SK-N-SH (cell line): ENCODE measurements around the gene CDH13. TPM values are rescaled to one million over a fixed set of nuclear protein-coding genes. Genes with fewer than 3 reads are reported as not detected.

Experiments
- CTCF ChIA-PET: fragments of 300-600, 350-600 bp; formaldehyde crosslinking; extraction: SDS; loops from one replicate; lab custom pipeline; 2021; lab: Yijun Ruan, JAX
- POLR2A ChIA-PET: fragments of 350-600 bp; sonication (Branson Sonifier 250); formaldehyde crosslinking; extraction: SDS; loops from one replicate; lab custom pipeline; 2020; ENCODE audit warnings: antibody characterized with exemption, inconsistent platforms; lab: Yijun Ruan, JAX
- DNase-seq: peaks from one replicate; pipeline ENCODE4 v3.0.0; 2012
- H2AFZ ChIP-seq: fragments of 200-600 bp; sonication (generic); 2 replicates; pipeline ENCODE4 v1.8.1; 2016; ENCODE audit warnings: antibody characterized with exemption, mild to moderate bottlenecking, low read depth
- H3F3A ChIP-seq: fragments of 200-600 bp; sonication (generic); replicated peaks from 2 replicates; pipeline ENCODE3; 2016; ENCODE audit warnings: antibody characterized with exemption, mild to moderate bottlenecking; ENCODE audit not compliant: insufficient read depth
- H3K27ac ChIP-seq, 2 experiments: fragments of 200-500 bp in 1 of 2; fragments of 200-600 bp in 1 of 2; sonication (Bioruptor generic) in 1 of 2; sonication (generic), shearing (Covaris generic) in 1 of 2; 2 replicates each; pipeline versions ENCODE4 v1.5.1 to v1.6.1; 2014 to 2016; ENCODE audit warnings: low read depth in 2 of 2, inconsistent platforms in 1 of 2, low read length in 1 of 2, mild to moderate bottlenecking in 1 of 2, mixed read lengths in 1 of 2
- H3K27me3 ChIP-seq: fragments of 200-600 bp; sonication (generic), shearing (Covaris generic); 2 replicates; pipeline ENCODE4 v1.6.1; 2016; ENCODE audit warnings: mixed run types; ENCODE audit not compliant: insufficient read depth
- H3K36me3 ChIP-seq, 2 experiments: fragments of 200-500 bp in 1 of 2; fragments of 200-600 bp in 1 of 2; sonication (Bioruptor generic) in 1 of 2; sonication (generic) in 1 of 2; replicated peaks in 1 of 2; 2 replicates each; pipeline versions ENCODE3 to v1.5.1; 2014 to 2016; ENCODE audit warnings: low read length in 1 of 2, mild to moderate bottlenecking in 1 of 2; ENCODE audit not compliant: insufficient read depth in 2 of 2, control insufficient read depth in 1 of 2
- H3K4me1 ChIP-seq, 2 experiments: fragments of 200-500 bp in 1 of 2; fragments of 200-600 bp in 1 of 2; sonication (Bioruptor generic) in 1 of 2; sonication (generic), shearing (Covaris generic) in 1 of 2; 2 replicates each; pipeline versions ENCODE4 v1.5.1 to v1.6.1; 2014 to 2016; ENCODE audit warnings: low read depth in 1 of 2, low read length in 1 of 2, mixed run types in 1 of 2; ENCODE audit not compliant: insufficient read depth in 2 of 2, control insufficient read depth in 1 of 2
- H3K4me2 ChIP-seq: fragments of 200-600 bp; sonication (generic), shearing (Covaris generic); 2 replicates; pipeline ENCODE4 v1.6.1; 2017; ENCODE audit warnings: mixed run types
- H3K4me3 ChIP-seq, 2 experiments: fragments of 200-500 bp in 1 of 2; fragments of 200-600 bp in 1 of 2; sonication (Bioruptor generic) in 1 of 2; sonication (generic), shearing (Covaris generic) in 1 of 2; 2 replicates each; pipeline versions ENCODE4 v1.5.1 to v1.8.1; 2014 to 2016; ENCODE audit warnings: low read depth in 2 of 2, inconsistent platforms in 1 of 2, low read length in 1 of 2, mild to moderate bottlenecking in 1 of 2, mixed read lengths in 1 of 2, moderate library complexity in 1 of 2
- H3K79me2 ChIP-seq: fragments of 200-600 bp; sonication (generic); 2 replicates; pipeline ENCODE4 v1.8.1; 2017; ENCODE audit warnings: mild to moderate bottlenecking; ENCODE audit not compliant: insufficient read depth
- H3K9ac ChIP-seq: fragments of 200-600 bp; sonication (generic); 2 replicates; pipeline ENCODE4 v1.6.1; 2017; ENCODE audit warnings: mixed run types
- H3K9me2 ChIP-seq: fragments of 200-600 bp; sonication (generic); 2 replicates; pipeline ENCODE4 v1.6.1; 2017; ENCODE audit warnings: mixed run types
- H3K9me3 ChIP-seq: fragments of 200-600 bp; sonication (generic); 2 replicates; pipeline ENCODE4 v1.6.1; 2017; ENCODE audit warnings: mixed run types, mild to moderate bottlenecking, moderate library complexity
- H4K20me1 ChIP-seq: fragments of 200-600 bp; sonication (generic); 2 replicates; pipeline ENCODE4 v1.6.1; 2017; ENCODE audit warnings: mild to moderate bottlenecking, mixed run types; ENCODE audit not compliant: insufficient read depth
- CTCF ChIP-seq: fragments of 200-600 bp; sonication (generic); IDR thresholded peaks from 2 replicates; pipeline ENCODE4 v1.6.1; 2017; ENCODE audit warnings: antibody characterized with exemption, mild to moderate bottlenecking, moderate library complexity
- ELF1 ChIP-seq: IDR thresholded peaks from 2 replicates; pipeline ENCODE4 v1.4.0; 2012
- EP300 ChIP-seq, 2 experiments: IDR thresholded peaks; 2 replicates each; pipeline versions ENCODE4 v1.4.0 to v1.6.1; 2012; ENCODE audit warnings: borderline replicate concordance in 1 of 2, low read depth in 1 of 2, low read length in 1 of 2
- FOXJ3 ChIP-seq: sonication (generic); formaldehyde crosslinking; IDR thresholded peaks from 2 replicates; pipeline ENCODE4 v1.5.1; 2020; ENCODE audit warnings: mild to moderate bottlenecking, missing genetic modification reagents
- FOXM1 ChIP-seq: IDR thresholded peaks from 2 replicates; pipeline ENCODE4 v1.4.0; 2012; ENCODE audit warnings: low read depth, mild to moderate bottlenecking
- GABPA ChIP-seq: IDR thresholded peaks from 2 replicates; pipeline ENCODE4 v1.4.0; 2012; ENCODE audit warnings: low read depth, mild to moderate bottlenecking
- JUND ChIP-seq: IDR thresholded peaks from 2 replicates; pipeline ENCODE4 v1.4.0; 2012
- MAX ChIP-seq: IDR thresholded peaks from 2 replicates; pipeline ENCODE4 v1.4.0; 2012; ENCODE audit warnings: low read depth
- NRF1 ChIP-seq: IDR thresholded peaks from 2 replicates; pipeline ENCODE4 v1.6.1; 2012; ENCODE audit warnings: low read depth, mild to moderate bottlenecking, low read length
- PBX3 ChIP-seq: IDR thresholded peaks from 2 replicates; pipeline ENCODE4; 2012
- POLR2AphosphoS5 ChIP-seq: IDR thresholded peaks from 2 replicates; pipeline ENCODE4 v1.6.1; 2012; ENCODE audit warnings: low read depth, low read length
- RAD21 ChIP-seq: IDR thresholded peaks from 2 replicates; pipeline ENCODE4 v1.6.1; 2012; ENCODE audit warnings: mild to moderate bottlenecking, low read length
- RFX5 ChIP-seq: IDR thresholded peaks from 2 replicates; pipeline ENCODE4 v1.6.1; 2012; ENCODE audit warnings: mild to moderate bottlenecking, improper control_type of control experiment, low read length
- SIN3A ChIP-seq: IDR thresholded peaks from 2 replicates; pipeline ENCODE4 v1.6.1; 2012; ENCODE audit warnings: low read depth, mild to moderate bottlenecking, low read length, moderate library complexity, borderline replicate concordance
- TAF1 ChIP-seq: IDR thresholded peaks from 2 replicates; pipeline ENCODE4 v1.6.1; 2012; ENCODE audit warnings: low read depth, mild to moderate bottlenecking, low read length, moderate library complexity, borderline replicate concordance
- WGBS: methylation state at CpG from one replicate; pipeline ENCODE4 v1.1.6; 2017; ENCODE audit warnings: low lambda C conversion rate; 5-methylcytosine and 5-hydroxymethylcytosine counted together
- polyA plus RNA-seq, 3 experiments: library from polyadenylated mRNA; depleted of rRNA; stranded (reverse); fragments of >200 nt; gene quantifications; 2 replicates each; pipeline ENCODE4 v1.2.3, GENCODE V29; 2012
- TF ChIP-seq, protein P1 (sequence below): IDR thresholded peaks from 2 replicates; pipeline ENCODE4 v1.4.0; 2012; ENCODE audit warnings: low read depth, borderline replicate concordance
- TF ChIP-seq, protein P2 (sequence below): IDR thresholded peaks from 2 replicates; pipeline ENCODE4 v1.4.0; 2012; ENCODE audit warnings: low read depth, borderline replicate concordance

Gene CDH13
- polyA plus RNA-seq, 1 of the 3 experiments (the other 2 are of a cell fraction): 93.0 TPM

GRCh38 chr16:82852388-82853008 lies 225.7 kb downstream of the CDH13 start:
- ChIA-PET CTCF (no interaction called here), POLR2A (no interaction called here)
- H3K36me3 ChIP-seq: no peaks in the 10 kb centered on the region
- no peak overlapping the region for H2AFZ ChIP-seq
- H3K27me3 ChIP-seq: no peaks in the 10 kb centered on the region
- no peak overlapping the region for H3K27ac ChIP-seq
- WGBS: 23% methylated on average over 3 of the region's 3 CpGs
- H3K4me3 ChIP-seq: no peak overlapping the region
- no peaks in the 10 kb centered on the region for H4K20me1 ChIP-seq
- no peaks in the 10 kb centered on the region for H3K9me3 ChIP-seq
- no peak for DNase-seq
- no peaks in the 10 kb centered on the region for H3K9me2 ChIP-seq
- H3K4me1 ChIP-seq: no peaks in the 10 kb centered on the region
- no peak overlapping the region for H3K4me2 ChIP-seq
- TF ChIP-seq PBX3 (no peak), EP300 (IDR thresholded peaks at IDR 0.05; ENCODE audit: borderline replicate concordance in 1 of 2, low read depth in 1 of 2, low read length in 1 of 2) (no peak), FOXJ3 (CRISPR knock-in tag) (no peak), SIN3A (no peak), RFX5 (no peak), TAF1 (no peak), POLR2AphosphoS5 (no peak), JUND (no peak), RAD21 (no peak), GABPA (no peak), CTCF (no peak), NRF1 (no peak), FOXM1 (no peak), MAX (no peak), ELF1 (no peak)
- TF ChIP-seq, protein P1, sequence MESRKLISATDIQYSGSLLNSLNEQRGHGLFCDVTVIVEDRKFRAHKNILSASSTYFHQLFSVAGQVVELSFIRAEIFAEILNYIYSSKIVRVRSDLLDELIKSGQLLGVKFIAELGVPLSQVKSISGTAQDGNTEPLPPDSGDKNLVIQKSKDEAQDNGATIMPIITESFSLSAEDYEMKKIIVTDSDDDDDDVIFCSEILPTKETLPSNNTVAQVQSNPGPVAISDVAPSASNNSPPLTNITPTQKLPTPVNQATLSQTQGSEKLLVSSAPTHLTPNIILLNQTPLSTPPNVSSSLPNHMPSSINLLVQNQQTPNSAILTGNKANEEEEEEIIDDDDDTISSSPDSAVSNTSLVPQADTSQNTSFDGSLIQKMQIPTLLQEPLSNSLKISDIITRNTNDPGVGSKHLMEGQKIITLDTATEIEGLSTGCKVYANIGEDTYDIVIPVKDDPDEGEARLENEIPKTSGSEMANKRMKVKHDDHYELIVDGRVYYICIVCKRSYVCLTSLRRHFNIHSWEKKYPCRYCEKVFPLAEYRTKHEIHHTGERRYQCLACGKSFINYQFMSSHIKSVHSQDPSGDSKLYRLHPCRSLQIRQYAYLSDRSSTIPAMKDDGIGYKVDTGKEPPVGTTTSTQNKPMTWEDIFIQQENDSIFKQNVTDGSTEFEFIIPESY: no peak
- TF ChIP-seq, protein P2, sequence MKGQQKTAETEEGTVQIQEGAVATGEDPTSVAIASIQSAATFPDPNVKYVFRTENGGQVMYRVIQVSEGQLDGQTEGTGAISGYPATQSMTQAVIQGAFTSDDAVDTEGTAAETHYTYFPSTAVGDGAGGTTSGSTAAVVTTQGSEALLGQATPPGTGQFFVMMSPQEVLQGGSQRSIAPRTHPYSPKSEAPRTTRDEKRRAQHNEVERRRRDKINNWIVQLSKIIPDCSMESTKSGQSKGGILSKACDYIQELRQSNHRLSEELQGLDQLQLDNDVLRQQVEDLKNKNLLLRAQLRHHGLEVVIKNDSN: no peak
- H3K79me2 ChIP-seq: no peaks in the 10 kb centered on the region; the same call in 1 of the 2 replicates
- peaks cover 9% of the 10 kb centered on the region for H3F3A ChIP-seq
- H3K9ac ChIP-seq: no peak overlapping the region
